Measurements from ENCODE around the gene VWA8. TPM values are rescaled to one million over a fixed set of nuclear protein-coding genes. Genes with fewer than 3 reads are reported as not detected.
"Not testable (repeated sequence)": the region's sequence is repeated elsewhere in the genome, so short reads cannot be mapped to it uniquely, and the experiment has no call there.

The VWA8 gene
- total RNA-seq, 5 donors from 2014 or later (not counting 1 experiment from before 2014, with no cell fraction given): 17.8 to 27.1 (median 22.9) TPM

DNA sequence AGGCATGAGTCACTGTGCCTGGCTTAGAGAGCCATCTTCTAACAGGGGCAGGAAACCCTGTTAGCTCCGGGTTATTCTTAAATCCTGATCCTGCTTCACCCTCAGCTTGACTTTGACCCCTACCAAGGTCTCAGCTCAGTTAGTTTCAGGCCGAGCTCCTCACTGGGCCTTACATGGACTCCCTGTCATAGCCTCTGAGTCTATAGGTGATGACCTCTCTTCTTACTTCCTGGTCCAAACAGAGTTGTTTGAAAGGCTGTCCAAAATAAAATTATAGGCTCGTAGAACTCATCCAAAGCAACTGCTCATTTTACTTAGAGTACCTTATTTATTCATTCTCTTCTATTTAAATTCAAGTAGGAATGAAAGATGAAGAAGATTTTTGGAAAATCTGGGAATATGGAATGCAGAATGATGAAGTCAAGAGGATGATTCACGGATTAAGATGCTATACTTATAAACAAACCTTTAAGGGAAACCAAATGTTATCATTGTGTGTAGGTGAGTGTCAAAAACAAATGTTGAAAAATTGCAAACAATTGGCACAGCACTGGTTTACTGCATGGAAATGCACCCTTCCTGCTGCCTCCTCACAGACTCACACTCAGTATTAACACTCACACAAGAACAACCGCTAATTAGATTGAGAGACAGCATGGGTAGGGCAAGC, 329.5 kb downstream of the VWA8 start:
- Mint-ChIP-seq H3K9me3 (no peaks in the 10 kb centered on the region), H3K4me3 (no peak overlapping the region), H3K27ac (no peak overlapping the region), H3K36me3 (peaks cover 25% of the 10 kb centered on the region), H3K4me1 (no peaks in the 10 kb centered on the region), H3K27me3 (no peaks in the 10 kb centered on the region)
- Histone ChIP-seq H3K36me3 (ENCODE audit: control insufficient read depth in 2 of 2, extremely low read depth in 1 of 2, insufficient read depth in 1 of 2, low read length in 1 of 2) (no peaks in the 10 kb centered on the region), H3K4me3 (ENCODE audit: control insufficient read depth in 1 of 2, extremely low read depth in 1 of 2, low read length in 1 of 2) (no peak overlapping the region), H3K27me3 (replicated peaks in 1 of 2; ENCODE audit: control insufficient read depth in 2 of 2, extremely low read depth in 1 of 2, insufficient read depth in 2 of 2, low read length in 1 of 2) (no peaks in the 10 kb centered on the region), H3K4me1 (ENCODE audit: control insufficient read depth in 1 of 2, extremely low read depth in 1 of 2, insufficient read depth in 2 of 2, low read length in 2 of 2) (no peaks in the 10 kb centered on the region), H3K27ac (ENCODE audit: low read length) (no peak overlapping the region), H3K9me3 (no peaks in the 10 kb centered on the region)
- DNase-seq (no peak), ATAC-seq (replicated peaks in 1 of 4) (no peak)
- ChIA-PET POLR2A (no interaction called here), CTCF (no interaction called here)
- WGBS (ENCODE audit: insufficient coverage): 90% methylated on average over 1 of the region's 5 CpGs

DNA sequence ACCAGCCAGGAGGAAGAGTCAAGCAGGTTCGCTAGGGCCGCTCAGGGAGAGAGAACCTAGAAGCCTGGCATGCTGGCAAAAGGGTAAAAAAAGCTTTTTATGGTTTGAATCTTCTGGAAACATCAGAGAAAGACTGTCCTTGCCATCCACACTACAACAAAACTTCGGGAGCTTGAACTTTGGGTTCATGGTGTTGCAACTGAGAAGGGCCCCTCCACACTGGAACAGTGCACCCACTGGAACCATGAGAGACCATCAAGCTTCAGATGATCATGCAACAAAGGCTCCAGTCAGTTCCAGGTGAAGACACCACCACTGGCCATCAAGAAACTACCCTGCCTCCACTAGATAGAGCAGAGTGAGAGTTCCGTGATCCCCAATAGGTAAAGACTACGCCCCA, 333.5 kb downstream of the VWA8 start:
- no peaks in the 10 kb centered on the region for H3K9me3 ChIP-seq
- WGBS (ENCODE audit: insufficient coverage): no CpG with 5 or more reads among the region's 5 CpGs
- H3K4me3 Mint-ChIP-seq: no peak overlapping the region
- H3K27me3 ChIP-seq (replicated peaks in 1 of 2; ENCODE audit: control insufficient read depth in 2 of 2, extremely low read depth in 1 of 2, insufficient read depth in 2 of 2, low read length in 1 of 2): no peaks in the 10 kb centered on the region
- CTCF ChIA-PET: no interaction called here
- H3K27me3 Mint-ChIP-seq: no peaks in the 10 kb centered on the region
- peaks cover 28% of the 10 kb centered on the region for H3K36me3 Mint-ChIP-seq
- no peaks in the 10 kb centered on the region for H3K9me3 Mint-ChIP-seq
- no peak overlapping the region for H3K27ac Mint-ChIP-seq
- no peak overlapping the region for H3K27ac ChIP-seq (ENCODE audit: low read length)
- no peaks in the 10 kb centered on the region for H3K4me1 Mint-ChIP-seq
- no peak overlapping the region for H3K4me3 ChIP-seq (ENCODE audit: control insufficient read depth in 1 of 2, extremely low read depth in 1 of 2, low read length in 1 of 2)
- ATAC-seq (replicated peaks in 1 of 4) (no peak), DNase-seq (no peak)
- H3K4me1 ChIP-seq (ENCODE audit: control insufficient read depth in 1 of 2, extremely low read depth in 1 of 2, insufficient read depth in 2 of 2, low read length in 2 of 2): no peaks in the 10 kb centered on the region
- H3K36me3 ChIP-seq (ENCODE audit: control insufficient read depth in 2 of 2, extremely low read depth in 1 of 2, insufficient read depth in 1 of 2, low read length in 1 of 2): no peaks in the 10 kb centered on the region
- POLR2A ChIA-PET: no interaction called here

DNA sequence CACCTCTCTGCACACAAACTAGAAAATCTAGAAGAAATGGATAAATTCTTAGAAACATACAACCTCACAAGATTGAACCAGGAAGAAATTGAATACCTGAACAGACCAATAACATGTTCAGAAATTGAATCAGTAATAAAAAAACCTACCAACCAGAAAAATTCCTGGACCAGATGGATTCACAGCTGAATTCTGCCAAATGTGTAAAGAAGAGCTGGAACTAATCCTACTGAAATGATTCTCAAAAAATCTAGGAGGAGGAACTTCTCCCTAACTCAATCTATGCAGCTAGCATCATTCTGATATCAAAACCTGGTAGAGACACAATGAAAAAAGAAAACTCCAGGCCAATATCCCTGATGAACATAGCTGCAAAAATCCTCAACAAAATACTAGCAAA, 336.9 kb downstream of the VWA8 start:
- Mint-ChIP-seq H3K27me3 (no peaks in the 10 kb centered on the region), H3K4me1 (peaks cover 0 to 3% (median 0%) of the 10 kb centered on the region in 3 donors), H3K36me3 (peaks cover 39% of the 10 kb centered on the region), H3K4me3 (no peak overlapping the region), H3K27ac (no peak overlapping the region), H3K9me3 (peaks cover 0 to under 1% (median 0%) of the 10 kb centered on the region in 3 donors)
- Histone ChIP-seq H3K4me1 (ENCODE audit: control insufficient read depth in 1 of 2, extremely low read depth in 1 of 2, insufficient read depth in 2 of 2, low read length in 2 of 2) (no peaks in the 10 kb centered on the region), H3K36me3 (ENCODE audit: control insufficient read depth in 2 of 2, extremely low read depth in 1 of 2, insufficient read depth in 1 of 2, low read length in 1 of 2) (no peaks in the 10 kb centered on the region), H3K27ac (ENCODE audit: low read length) (no peak overlapping the region), H3K4me3 (ENCODE audit: control insufficient read depth in 1 of 2, extremely low read depth in 1 of 2, low read length in 1 of 2) (no peak overlapping the region), H3K27me3 (replicated peaks in 1 of 2; ENCODE audit: control insufficient read depth in 2 of 2, extremely low read depth in 1 of 2, insufficient read depth in 2 of 2, low read length in 1 of 2) (no peaks in the 10 kb centered on the region), H3K9me3 (no peaks in the 10 kb centered on the region)
- no peak for ATAC-seq (replicated peaks in 1 of 4)
- no peak for DNase-seq
- ChIA-PET CTCF (no interaction called here), POLR2A (no interaction called here)

DNA sequence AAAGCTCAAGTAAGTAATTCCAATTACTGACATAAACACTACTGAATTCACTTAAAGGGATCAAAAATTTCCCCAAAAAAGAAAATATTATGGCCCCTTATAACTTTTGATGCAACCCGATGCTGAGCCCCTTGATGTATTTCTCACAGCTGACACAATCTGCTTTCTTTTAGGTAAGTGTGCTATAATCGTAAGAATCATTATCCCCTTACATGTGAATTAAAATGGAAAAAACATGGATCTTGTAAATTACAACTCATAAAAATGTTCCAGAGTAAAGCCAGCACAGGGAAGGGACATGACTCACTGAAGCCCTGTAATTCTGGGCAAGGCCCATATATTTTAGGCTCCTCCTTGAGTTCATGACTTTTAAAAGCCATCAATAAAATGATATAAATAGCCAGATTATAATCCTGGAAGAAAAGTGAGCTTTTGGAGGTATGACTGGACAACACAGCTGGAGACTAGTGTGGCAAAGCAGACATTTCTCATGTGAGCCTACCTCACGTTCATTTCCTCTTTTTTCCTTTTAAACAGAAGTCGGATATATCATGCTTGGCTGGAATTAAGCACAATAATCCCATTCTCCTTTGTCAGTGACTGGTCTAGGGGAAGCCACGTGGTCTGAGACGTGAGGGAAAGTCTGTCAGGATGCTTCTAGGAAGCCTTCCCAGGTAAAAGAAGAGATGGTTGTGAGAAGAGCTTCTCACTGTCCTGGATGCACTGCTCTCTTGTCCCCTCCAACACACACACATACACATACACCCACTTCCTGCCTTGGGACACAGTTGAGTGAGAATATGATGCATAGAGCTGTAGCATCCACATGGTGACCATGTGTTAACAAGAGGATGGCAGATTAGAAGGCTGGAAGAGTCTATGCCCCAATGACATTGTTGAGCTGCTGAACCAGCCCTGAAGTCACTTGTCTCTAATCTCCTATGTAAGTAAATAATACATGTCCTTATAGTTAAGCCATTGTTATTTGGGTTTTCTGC, 338.2 kb downstream of the VWA8 start:
- no peak for DNase-seq
- Mint-ChIP-seq H3K36me3 (peaks cover 34% of the 10 kb centered on the region), H3K27me3 (no peaks in the 10 kb centered on the region), H3K4me3 (no peak overlapping the region), H3K4me1 (peaks cover 0 to 5% (median 0%) of the 10 kb centered on the region in 3 donors), H3K9me3 (peaks cover 0 to 3% (median 0%) of the 10 kb centered on the region in 3 donors), H3K27ac (no peak overlapping the region)
- H3K27ac ChIP-seq (ENCODE audit: low read length): no peak overlapping the region
- no peaks in the 10 kb centered on the region for H3K36me3 ChIP-seq (ENCODE audit: control insufficient read depth in 2 of 2, extremely low read depth in 1 of 2, insufficient read depth in 1 of 2, low read length in 1 of 2)
- ATAC-seq (replicated peaks in 1 of 4): no peak
- WGBS (ENCODE audit: insufficient coverage): no CpG with 5 or more reads among the region's 6 CpGs
- no peak overlapping the region for H3K4me3 ChIP-seq (ENCODE audit: control insufficient read depth in 1 of 2, extremely low read depth in 1 of 2, low read length in 1 of 2)
- no peaks in the 10 kb centered on the region for H3K9me3 ChIP-seq
- ChIA-PET CTCF (interaction anchor here (0.6 kb wide), 2 partner anchors 158 to 845 kb away, joined by 3 read pairs; no protein-coding TSS in a partner anchor), POLR2A (interaction anchor here in 1 of 2 donors (0.6 kb wide), 1 partner anchor 679 kb away, joined by 3 read pairs; no protein-coding TSS in a partner anchor)
- H3K4me1 ChIP-seq (ENCODE audit: control insufficient read depth in 1 of 2, extremely low read depth in 1 of 2, insufficient read depth in 2 of 2, low read length in 2 of 2): no peaks in the 10 kb centered on the region
- no peaks in the 10 kb centered on the region for H3K27me3 ChIP-seq (replicated peaks in 1 of 2; ENCODE audit: control insufficient read depth in 2 of 2, extremely low read depth in 1 of 2, insufficient read depth in 2 of 2, low read length in 1 of 2)

DNA sequence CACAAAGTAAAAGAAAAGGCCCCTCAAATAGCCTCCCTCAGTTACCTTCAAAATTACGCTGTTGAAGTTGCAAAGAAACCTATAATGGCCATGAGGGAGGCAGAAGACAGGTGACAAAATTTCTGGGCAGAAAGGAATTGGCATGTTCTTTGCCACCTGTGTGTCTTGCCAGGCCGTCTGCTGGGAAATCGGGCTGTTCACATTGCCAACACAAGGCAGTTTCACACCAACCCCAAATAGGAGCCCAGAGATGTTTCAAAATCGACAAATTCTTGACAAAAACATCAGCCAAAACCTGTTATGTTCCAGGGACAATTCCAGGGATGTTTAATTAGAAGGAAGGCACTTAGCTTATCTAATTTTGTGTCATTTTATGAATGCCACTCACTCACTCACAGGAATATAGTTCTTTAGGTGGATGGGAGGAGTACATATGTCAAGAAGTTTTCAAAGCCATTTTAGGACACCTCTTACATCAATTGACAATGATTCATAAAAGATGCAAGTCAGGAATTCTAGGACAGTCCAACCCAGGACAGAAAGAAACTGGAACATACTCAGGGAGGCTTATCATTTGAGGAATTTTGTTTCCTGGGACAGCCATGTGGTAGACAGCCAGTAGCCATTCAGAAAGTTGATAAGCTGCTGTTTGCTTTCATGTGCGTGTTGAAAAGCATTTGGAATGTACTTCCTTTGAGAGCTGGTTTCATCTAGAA, 339.0 kb downstream of the VWA8 start:
- ATAC-seq (replicated peaks in 1 of 4) (no peak), DNase-seq (no peak)
- Mint-ChIP-seq H3K4me3 (no peak overlapping the region), H3K27ac (no peak overlapping the region), H3K27me3 (no peaks in the 10 kb centered on the region), H3K4me1 (peaks cover 0 to 5% (median 0%) of the 10 kb centered on the region in 3 donors), H3K36me3 (peaks cover 30% of the 10 kb centered on the region), H3K9me3 (peaks cover 0 to 3% (median 0%) of the 10 kb centered on the region in 3 donors)
- Histone ChIP-seq H3K9me3 (no peaks in the 10 kb centered on the region), H3K4me1 (ENCODE audit: control insufficient read depth in 1 of 2, extremely low read depth in 1 of 2, insufficient read depth in 2 of 2, low read length in 2 of 2) (no peaks in the 10 kb centered on the region), H3K36me3 (ENCODE audit: control insufficient read depth in 2 of 2, extremely low read depth in 1 of 2, insufficient read depth in 1 of 2, low read length in 1 of 2) (no peaks in the 10 kb centered on the region), H3K27ac (ENCODE audit: low read length) (no peak overlapping the region), H3K27me3 (replicated peaks in 1 of 2; ENCODE audit: control insufficient read depth in 2 of 2, extremely low read depth in 1 of 2, insufficient read depth in 2 of 2, low read length in 1 of 2) (no peaks in the 10 kb centered on the region), H3K4me3 (ENCODE audit: control insufficient read depth in 1 of 2, extremely low read depth in 1 of 2, low read length in 1 of 2) (no peak overlapping the region)
- WGBS (ENCODE audit: insufficient coverage): 100% methylated on average over 2 of the region's 5 CpGs
- ChIA-PET POLR2A (interaction anchor here in 1 of 2 donors (0.6 kb wide), 1 partner anchor 678 kb away, joined by 3 read pairs; no protein-coding TSS in a partner anchor), CTCF (no interaction called here)

DNA sequence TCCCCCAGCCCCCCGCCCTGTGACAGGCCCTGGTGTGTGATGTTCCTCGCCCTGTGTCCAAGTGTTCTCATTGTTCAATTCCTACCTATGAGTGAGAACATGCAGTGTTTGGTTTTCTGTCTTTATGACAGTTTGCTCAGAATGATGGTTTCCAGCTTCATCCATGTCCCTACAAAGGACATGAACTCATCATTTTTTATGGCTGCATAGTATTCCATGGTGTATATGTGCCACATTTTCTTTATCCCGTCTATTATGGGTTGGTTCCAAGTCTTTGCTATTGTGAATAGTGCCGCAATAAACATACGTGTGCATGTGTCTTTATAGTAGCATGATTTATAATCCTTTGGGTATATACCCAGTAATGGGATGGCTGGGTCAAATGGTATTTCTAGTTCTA, 343.3 kb downstream of the VWA8 start:
- CTCF ChIA-PET; DNase-seq; H3K27ac ChIP-seq (ENCODE audit: low read length); ATAC-seq (replicated peaks in 1 of 4); H3K4me3 ChIP-seq (ENCODE audit: control insufficient read depth in 1 of 2, extremely low read depth in 1 of 2, low read length in 1 of 2); POLR2A ChIA-PET; H3K9me3 ChIP-seq; H3K27ac Mint-ChIP-seq; H3K27me3 Mint-ChIP-seq; H3K4me1 ChIP-seq (ENCODE audit: control insufficient read depth in 1 of 2, extremely low read depth in 1 of 2, insufficient read depth in 2 of 2, low read length in 2 of 2); H3K9me3 Mint-ChIP-seq; H3K4me3 Mint-ChIP-seq; H3K27me3 ChIP-seq (replicated peaks in 1 of 2; ENCODE audit: control insufficient read depth in 2 of 2, extremely low read depth in 1 of 2, insufficient read depth in 2 of 2, low read length in 1 of 2); H3K4me1 Mint-ChIP-seq: not testable (repeated sequence)
- peaks cover 38% of the 10 kb centered on the region for H3K36me3 Mint-ChIP-seq
- peaks cover 0 to 15% of the 10 kb centered on the region in 2 donors for H3K36me3 ChIP-seq (ENCODE audit: control insufficient read depth in 2 of 2, extremely low read depth in 1 of 2, insufficient read depth in 1 of 2, low read length in 1 of 2)
- no CpG with 5 or more reads among the region's 5 CpGs for WGBS (ENCODE audit: insufficient coverage)

Measured in T-cell (primary cell).